Calu3 (cell line): ENCODE data around the gene ZKSCAN1. TPM values are rescaled to one million over a fixed set of nuclear protein-coding genes. Genes with fewer than 3 reads are reported as not detected.

Experiments
- BruUV-seq: library from RNA; stranded (reverse); fragments of 400-500 nt; replicated peaks from 2 replicates; lab custom pipeline; 2021; lab: Mats Ljungman, UMichigan
- CTCF ChIA-PET: fragments of 300-600 bp; sonication (Branson Sonifier 250); formaldehyde crosslinking; loops from one replicate; lab custom pipeline; 2022; ENCODE audit warnings: antibody characterized with exemption; lab: Charles Lee
- DNase-seq: peaks from one replicate; pipeline ENCODE4 v3.0.0; 2022
- H3K27ac Mint-ChIP-seq: one replicate; pipeline ENCODE4 v1.8.0; 2022; ENCODE audit warnings: mixed read lengths; ENCODE audit not compliant: unreplicated experiment
- H3K27me3 Mint-ChIP-seq: one replicate; pipeline ENCODE4 v1.8.0; 2022; ENCODE audit warnings: mixed read lengths; ENCODE audit not compliant: unreplicated experiment
- H3K36me3 Mint-ChIP-seq: one replicate; pipeline ENCODE4 v1.8.0; 2022; ENCODE audit warnings: mild to moderate bottlenecking, moderate library complexity, mixed read lengths; ENCODE audit not compliant: insufficient read depth, unreplicated experiment
- H3K4me1 Mint-ChIP-seq: one replicate; pipeline ENCODE4 v1.8.0; 2022; ENCODE audit warnings: mild to moderate bottlenecking, low read depth, mixed read lengths; ENCODE audit not compliant: unreplicated experiment
- H3K4me3 Mint-ChIP-seq: one replicate; pipeline ENCODE4 v1.8.0; 2022; ENCODE audit warnings: mild to moderate bottlenecking, low read depth, moderate library complexity, mixed read lengths; ENCODE audit not compliant: unreplicated experiment
- H3K9me3 Mint-ChIP-seq: one replicate; pipeline ENCODE4 v1.8.0; 2022; ENCODE audit warnings: low read depth, mixed read lengths; ENCODE audit not compliant: unreplicated experiment
- CTCF ChIP-seq: fragments of 200-600 bp; IDR thresholded peaks from one replicate; pipeline ENCODE4 v1.8.0; 2022; ENCODE audit warnings: antibody characterized with exemption; ENCODE audit not compliant: unreplicated experiment
- intact Hi-C: fragments of 100-400 bp; cut with micrococcal nuclease; formaldehyde crosslinking; loops from one replicate; pipeline ENCODE4 v1.10.0; 2022; ENCODE audit not compliant: unreplicated experiment
- total RNA-seq: library from RNA; stranded (reverse); gene quantifications from 2 replicates; pipeline ENCODE4 v1.2.3, GENCODE V29; 2022

ZKSCAN1 gene
- total RNA-seq, 1 experiment from 2014 or later: 56.6 TPM

- no peaks in the 10 kb centered on the region for H3K9me3 Mint-ChIP-seq
- peak overlapping the region; percentile 64 for H3K27ac Mint-ChIP-seq
- no peak for TF ChIP-seq CTCF
- peaks cover 41% of the 10 kb centered on the region for H3K36me3 Mint-ChIP-seq
- no TSS peak for BruUV-seq
- intact Hi-C loops: no loop called here
- peaks cover 11% of the 10 kb centered on the region for H3K4me1 Mint-ChIP-seq
- no peak for DNase-seq
- H3K4me3 Mint-ChIP-seq: peak overlapping the region; percentile 80
- CTCF ChIA-PET: interaction anchor here (0.7 to 1.2 kb wide), 4 partner anchors 31 to 103 kb away, joined by 3 to 11 read pairs (median 3); no protein-coding TSS in a partner anchor
- H3K27me3 Mint-ChIP-seq: no peaks in the 10 kb centered on the region
Observed at GRCh38 chr7:100082978-100083377, 67.6 kb downstream of the ZKSCAN1 start.

GRCh38 chr7:100085515-100085914 lies 70.1 kb downstream of the ZKSCAN1 start:
- Mint-ChIP-seq H3K27me3 (no peaks in the 10 kb centered on the region), H3K27ac (no peak overlapping the region), H3K9me3 (no peaks in the 10 kb centered on the region), H3K4me3 (no peak overlapping the region), H3K36me3 (peaks cover 41% of the 10 kb centered on the region), H3K4me1 (peaks cover 22% of the 10 kb centered on the region)
- CTCF ChIA-PET: no interaction called here
- no TSS peak for BruUV-seq
- TF ChIP-seq CTCF: no peak
- DNase-seq: no peak
- intact Hi-C loops: no loop called here

GRCh38 chr7:100087055-100087750 lies 71.8 kb downstream of the ZKSCAN1 start:
- Mint-ChIP-seq H3K27me3 (no peaks in the 10 kb centered on the region), H3K4me1 (peaks cover 22% of the 10 kb centered on the region), H3K4me3 (no peak overlapping the region), H3K27ac (no peak overlapping the region), H3K9me3 (no peaks in the 10 kb centered on the region), H3K36me3 (peaks cover 43% of the 10 kb centered on the region)
- CTCF ChIA-PET: no interaction called here
- intact Hi-C loops: no loop called here
- DNase-seq: no peak
- no TSS peak for BruUV-seq
- no peak for TF ChIP-seq CTCF

GRCh38 chr7:100088095-100088620 lies 72.8 kb downstream of the ZKSCAN1 start:
- Mint-ChIP-seq H3K27me3 (no peaks in the 10 kb centered on the region), H3K4me3 (peak overlapping the region; percentile 79), H3K9me3 (no peaks in the 10 kb centered on the region), H3K27ac (no peak overlapping the region), H3K36me3 (peaks cover 47% of the 10 kb centered on the region), H3K4me1 (peaks cover 13% of the 10 kb centered on the region)
- CTCF ChIA-PET: interaction anchor here (0.7 kb wide), 1 partner anchor 8 kb away, joined by 3 read pairs; no protein-coding TSS in a partner anchor
- no TSS peak for BruUV-seq
- intact Hi-C loops: no loop called here
- no peak for DNase-seq
- no peak for TF ChIP-seq CTCF
